Measurements from ENCODE around the gene BCR.
A peak's percentile ranks its signal among the peaks of the same experiment; 100 is the strongest.

BCR gene

GRCh38 chr22:23277583-23278295, 97.4 kb downstream of the BCR start:
- DNase-seq (ENCODE audit: low read depth), result no peak

GRCh38 chr22:23278883-23279675, 98.8 kb downstream of the BCR start:
- DNase-seq (ENCODE audit: low read depth), result no peak

GRCh38 chr22:23279781-23280180, 99.5 kb downstream of the BCR start:
- DNase-seq (ENCODE audit: low read depth), result no peak

- no peak for DNase-seq (ENCODE audit: low read depth)
These were observed 100.2 kb downstream of the BCR start for GRCh38 chr22:23280356-23281052.

- no peak for DNase-seq (ENCODE audit: low read depth)
These were observed 100.7 kb downstream of the BCR start for GRCh38 chr22:23281053-23281405.

- peak; percentile 68 for DNase-seq (ENCODE audit: low read depth)
These were observed 101.2 kb downstream of the BCR start for GRCh38 chr22:23281406-23282088.

- no peak for DNase-seq (ENCODE audit: low read depth)
These were observed 101.8 kb downstream of the BCR start for GRCh38 chr22:23282089-23282501.

GRCh38 chr22:23282516-23282915, 102.2 kb downstream of the BCR start:
- DNase-seq (ENCODE audit: low read depth), result no peak

GRCh38 chr22:23282986-23283385, 102.7 kb downstream of the BCR start:
- DNase-seq (ENCODE audit: low read depth), result no peak

- DNase-seq (ENCODE audit: low read depth), result no peak
These were observed 103.5 kb downstream of the BCR start for GRCh38 chr22:23283591-23284503.

GRCh38 chr22:23284504-23285033, 104.3 kb downstream of the BCR start:
- no peak for DNase-seq (ENCODE audit: low read depth)

GRCh38 chr22:23285236-23285635, 104.9 kb downstream of the BCR start:
- no peak for DNase-seq (ENCODE audit: low read depth)

- DNase-seq (ENCODE audit: low read depth), result no peak
These were observed 105.4 kb downstream of the BCR start for GRCh38 chr22:23285734-23286133.

GRCh38 chr22:23286296-23286695, 106.0 kb downstream of the BCR start:
- DNase-seq (ENCODE audit: low read depth), result no peak

GRCh38 chr22:23287136-23288095, 107.1 kb downstream of the BCR start:
- DNase-seq (ENCODE audit: low read depth), result no peak

GRCh38 chr22:23288301-23289129, 108.2 kb downstream of the BCR start:
- DNase-seq (ENCODE audit: low read depth), result no peak

GRCh38 chr22:23289130-23289503, 108.8 kb downstream of the BCR start:
- no peak for DNase-seq (ENCODE audit: low read depth)

GRCh38 chr22:23289851-23290724, 109.8 kb downstream of the BCR start:
- DNase-seq (ENCODE audit: low read depth), result peak; percentile 37

Data from stimulated activated CD8-positive, alpha-beta memory T cell treated with anti-CD3 and anti-CD28 coated beads, Interleukin-4, amount 100 ng/mL, for 24 hours (primary cell).